GM12878 (cell line): ENCODE results near the gene FOXA1. TPM values are rescaled to one million over a fixed set of nuclear protein-coding genes. Genes with fewer than 3 reads are reported as not detected.

ENCODE experiments used
- ATAC-seq: fragments of 200-7000 bp; cut with Tn5 transposase; 3 replicates; pipeline ENCODE4 v1.9.1; 2020; ENCODE audit warnings: mild to moderate bottlenecking, moderate library complexity
- BruUV-seq: library from RNA; stranded (reverse); fragments of 400-500 nt; replicated peaks from 2 replicates; lab custom pipeline; 2021; lab: Mats Ljungman, UMichigan
- CTCF ChIA-PET: fragments of 300-600 bp; sonication (Branson Sonifier 250); formaldehyde crosslinking; extraction: SDS; loops from one replicate; lab custom pipeline; 2021; ENCODE audit warnings: inconsistent platforms; lab: Yijun Ruan, JAX
- POLR2A ChIA-PET: fragments of 350-600 bp; formaldehyde crosslinking; extraction: SDS; loops from one replicate; lab custom pipeline; 2021; ENCODE audit warnings: inconsistent platforms; lab: Charles Lee
- RAD21 ChIA-PET: fragments of 300-600 bp; sonication (Branson Sonifier 250); formaldehyde crosslinking; loops from one replicate; lab custom pipeline; 2023; ENCODE audit warnings: antibody characterized with exemption; ENCODE audit not compliant: unreplicated experiment; lab: Charles Lee
- SMC1A ChIA-PET: fragments of 300-600 bp; sonication (Branson Sonifier 250); formaldehyde crosslinking; loops from one replicate; lab custom pipeline; 2023; ENCODE audit not compliant: unreplicated experiment, uncharacterized antibody; lab: Charles Lee
- DNase-seq: peaks from one replicate; pipeline ENCODE4 v3.0.0-alpha.2; 2011; ENCODE audit warnings: low read depth, low spot score
- FAIRE-seq: peaks from 3 replicates; lab custom pipeline; 2011; peaks lifted over from hg19 to GRCh38; lab: Jason Lieb, UNC
- H2AFZ ChIP-seq: 2 replicates; pipeline ENCODE4 v1.6.0; 2011; ENCODE audit warnings: low read depth, low read length, control low read depth; ENCODE audit not compliant: control insufficient read depth
- H3K27ac ChIP-seq: 2 replicates; pipeline ENCODE4 v1.5.1; 2011; ENCODE audit warnings: control low read depth; ENCODE audit not compliant: control insufficient read depth, insufficient read depth
- H3K27me3 ChIP-seq, 2 experiments: replicated peaks in 1 of 2; 2 replicates each; pipeline versions ENCODE4 v1.6.0 to v1.6.1; 2011; ENCODE audit warnings: low read length in 1 of 2; ENCODE audit not compliant: control insufficient read depth in 2 of 2, insufficient read depth in 2 of 2
- H3K36me3 ChIP-seq, 2 experiments: 2 replicates each; pipeline ENCODE4 v1.5.1; 2011; ENCODE audit warnings: low read length in 1 of 2; ENCODE audit not compliant: control insufficient read depth in 2 of 2, insufficient read depth in 2 of 2
- H3K4me1 ChIP-seq: 2 replicates; pipeline ENCODE4 v1.6.1; 2011; ENCODE audit warnings: mild to moderate bottlenecking, low read length, moderate library complexity, mixed read lengths; ENCODE audit not compliant: control insufficient read depth, insufficient read depth
- H3K4me2 ChIP-seq: 2 replicates; pipeline ENCODE4 v1.6.0; 2011; ENCODE audit warnings: control low read depth; ENCODE audit not compliant: control insufficient read depth, insufficient read depth
- H3K4me3 ChIP-seq: fragments of 200-600 bp; sonication (generic); 2 replicates; pipeline ENCODE4 v1.5.1; 2016
- H3K79me2 ChIP-seq: 2 replicates; pipeline ENCODE4 v1.6.0; 2011; ENCODE audit warnings: low read length; ENCODE audit not compliant: control insufficient read depth, insufficient read depth
- H3K9ac ChIP-seq: 2 replicates; pipeline ENCODE4 v1.8.0; 2011; ENCODE audit warnings: low read length, control low read depth, mixed read lengths; ENCODE audit not compliant: control insufficient read depth, insufficient read depth
- H3K9me3 ChIP-seq: replicated peaks from 3 replicates; pipeline ENCODE4 v1.5.1; 2011; ENCODE audit warnings: mild to moderate bottlenecking, low read length; ENCODE audit not compliant: control insufficient read depth, insufficient read depth
- H4K20me1 ChIP-seq: 2 replicates; pipeline ENCODE4 v1.6.0; 2011; ENCODE audit not compliant: control insufficient read depth, insufficient read depth
- HSF1 ChIP-seq: fragments of 150-350 bp; IDR thresholded peaks from 2 replicates; pipeline ENCODE4 v1.6.1; 2014; ENCODE audit warnings: mild to moderate bottlenecking, low read depth, low read length
- LARP7 ChIP-seq: fragments of 450-650 bp; IDR thresholded peaks from 2 replicates; pipeline ENCODE4 v1.6.1; 2017; ENCODE audit warnings: mild to moderate bottlenecking
- NFYB ChIP-seq: IDR thresholded peaks from 2 replicates; pipeline ENCODE4 v1.6.1; 2011; ENCODE audit warnings: low read depth, mild to moderate bottlenecking, low read length, improper control_type of control experiment, moderate library complexity; ENCODE audit not compliant: insufficient read depth
- USF1 ChIP-seq: IDR thresholded peaks from 2 replicates; pipeline ENCODE4 v1.6.1; 2011; ENCODE audit warnings: borderline replicate concordance, low read depth, mild to moderate bottlenecking, moderate library complexity, mixed read lengths, low read length; ENCODE audit not compliant: insufficient read depth; ENCODE audit errors: extremely low read length
- WGBS: methylation state at CpG from one replicate; pipeline ENCODE4 v1.1.6; 2016; ENCODE audit warnings: low lambda C conversion rate; ENCODE audit not compliant: insufficient replicate concordance, insufficient coverage; ENCODE audit errors: missing lambda C conversion rate; 5-methylcytosine and 5-hydroxymethylcytosine counted together
- in situ Hi-C: fragments of 300-500 bp; cut with MboI; formaldehyde crosslinking; loops from 9 replicates; pipeline ENCODE4 v1.14.3; 2018; ENCODE audit warnings: mixed read lengths
- intact Hi-C: fragments of 100-400 bp; cut with micrococcal nuclease; formaldehyde crosslinking; loops from one replicate; pipeline ENCODE4 v1.14.2; 2022; ENCODE audit not compliant: unreplicated experiment
- polyA plus RNA-seq, 11 experiments: library from polyadenylated mRNA; depleted of rRNA in 4 of 11; unstranded in 6 of 11; stranded (reverse) in 5 of 11; fragments of >200 nt; fragmentation: Nextera tagmentation in 4 of 11; fragmentation: Illumina TruSeq in 1 of 11; extraction: Ambion mirVana in 4 of 11; extraction: Trizol in 1 of 11; gene quantifications; 1 replicate in 1 of 11; 2 replicates in 10 of 11; pipeline versions ENCODE4 v1.2.1 to v1.2.3, GENCODE V29; 2011 to 2016; ENCODE audit warnings: inconsistent platforms in 2 of 11, missing spikeins in 2 of 11, low read depth in 1 of 11
- total RNA-seq, 4 experiments: library from RNA; depleted of rRNA in 3 of 4; stranded (reverse); fragments of >200 nt in 3 of 4; fragmentation: Illumina TruSeq in 1 of 4; extraction: Trizol in 1 of 4; gene quantifications; 2 replicates each; pipeline versions ENCODE4 v1.2.1 to v1.2.3, GENCODE V29; 2013 to 2021

The FOXA1 gene
- total and polyA plus RNA-seq, 10 of the 15 experiments (the other 5 are each of a cell fraction or from before 2014, with no cell fraction given), result 0.03 to 0.18 (median 0.06) TPM; not detected in 7

GRCh38 chr14:37585101-37585511 lies 9.9 kb downstream of the FOXA1 start:
- CTCF ChIA-PET, result no interaction called here
- no peak for FAIRE-seq
- no TSS peak for BruUV-seq

More at GRCh38 chr14:37585101-37585511, 9.9 kb downstream of the FOXA1 start:
- no peaks in the 10 kb centered on the region for H3K27me3 ChIP-seq
- RAD21 ChIA-PET, result no interaction called here
- H3K9me3 ChIP-seq, result no peaks in the 10 kb centered on the region; the same call in 2 of the 3 replicates
- H3K4me3 ChIP-seq, result no peak overlapping the region
- no peaks in the 10 kb centered on the region for H4K20me1 ChIP-seq
- POLR2A ChIA-PET, result no interaction called here
- no peak overlapping the region for H3K9ac ChIP-seq
- 49% methylated on average over 22 of the region's 23 CpGs for WGBS
- H3K4me1 ChIP-seq, result no peaks in the 10 kb centered on the region
- no peaks in the 10 kb centered on the region for H3K79me2 ChIP-seq
- SMC1A ChIA-PET, result no interaction called here
- no peak for DNase-seq
- in situ Hi-C loops (no loop called here), intact Hi-C loops (no loop called here)
- H3K36me3 ChIP-seq, result no peaks in the 10 kb centered on the region
- no peak overlapping the region for H3K4me2 ChIP-seq
- no peak overlapping the region for H2AFZ ChIP-seq
- H3K27ac ChIP-seq, result no peak overlapping the region
- no peak for TF ChIP-seq LARP7
- no peak for TF ChIP-seq NFYB
- no peak for TF ChIP-seq USF1
- no peak for TF ChIP-seq HSF1
- TF ChIP-seq, all 136 proteins: peak for 0
- no peak for ATAC-seq
